Natural killer cell (primary cell): ENCODE data around the gene ROS1. TPM values are rescaled to one million over a fixed set of nuclear protein-coding genes. Genes with fewer than 3 reads are reported as not detected.

Source experiments
- ATAC-seq, 3 donors: fragments of 150-1000 bp in 2 of 3; fragments of 200-7000 bp in 1 of 3; cut with Tn5 transposase; 1 replicate in 1 of 3; 2 replicates in 2 of 3; pipeline ENCODE4 v1.10.0; 2021; ENCODE audit warnings: mild to moderate bottlenecking in 2 of 3, moderate library complexity in 2 of 3
- DNase-seq, 2 donors: peaks; one replicate each; pipeline versions ENCODE4 v3.0.0 to v3.0.0-alpha.2; 2013 to 2021; ENCODE audit warnings: mixed read lengths in 1 of 2
- H3K27ac ChIP-seq: one replicate; pipeline ENCODE4 v1.5.1; 2013; ENCODE audit warnings: mild to moderate bottlenecking, low read length
- H3K27me3 ChIP-seq: one replicate; pipeline ENCODE4 v1.6.1; 2013; ENCODE audit warnings: low read length; ENCODE audit not compliant: control insufficient read depth, insufficient read depth
- H3K36me3 ChIP-seq: one replicate; pipeline ENCODE4 v1.6.1; 2013; ENCODE audit warnings: low read length; ENCODE audit not compliant: control insufficient read depth, insufficient read depth
- H3K4me1 ChIP-seq: one replicate; pipeline ENCODE4 v1.6.1; 2013; ENCODE audit warnings: low read length; ENCODE audit not compliant: control insufficient read depth, insufficient read depth
- H3K4me3 ChIP-seq: one replicate; pipeline ENCODE4 v1.5.1; 2013; ENCODE audit warnings: low read length
- H3K9me3 ChIP-seq: one replicate; pipeline ENCODE4 v1.6.1; 2013; ENCODE audit warnings: low read length; ENCODE audit not compliant: control insufficient read depth, insufficient read depth
- H3K27ac Mint-ChIP-seq, 2 donors: one replicate each; pipeline ENCODE4 v1.8.0; 2022; ENCODE audit warnings: mild to moderate bottlenecking in 2 of 2, mixed read lengths in 2 of 2, moderate library complexity in 1 of 2
- H3K27me3 Mint-ChIP-seq, 2 donors: one replicate each; pipeline ENCODE4 v1.8.0; 2022; ENCODE audit warnings: low read depth in 2 of 2, mixed read lengths in 2 of 2
- H3K36me3 Mint-ChIP-seq: one replicate; pipeline ENCODE4 v1.8.0; 2022; ENCODE audit warnings: mixed read lengths
- H3K4me1 Mint-ChIP-seq, 2 donors: one replicate each; pipeline ENCODE4 v1.8.0; 2022; ENCODE audit warnings: mixed read lengths in 2 of 2
- H3K4me3 Mint-ChIP-seq: one replicate; pipeline ENCODE4 v1.8.0; 2022; ENCODE audit warnings: mild to moderate bottlenecking, moderate library complexity, mixed read lengths
- H3K9me3 Mint-ChIP-seq, 2 donors: one replicate each; pipeline ENCODE4 v1.8.0; 2022; ENCODE audit warnings: mixed read lengths in 2 of 2
- WGBS: methylation state at CpG from one replicate; pipeline ENCODE4 v1.1.7; 2013; ENCODE audit warnings: missing lambda C conversion rate; ENCODE audit not compliant: insufficient coverage; 5-methylcytosine and 5-hydroxymethylcytosine counted together
- intact Hi-C: fragments of 100-400 bp; cut with micrococcal nuclease; formaldehyde crosslinking; loops from one replicate; pipeline ENCODE4 v1.14.2; 2022
- total RNA-seq, 4 donors: library from RNA; stranded (reverse); fragments of 120-200 nt in 1 of 4; gene quantifications; one replicate each; pipeline versions ENCODE4 v1.2.3 to v1.2.4, GENCODE V29; 2013 to 2022
- TF ChIP-seq, protein P1 (sequence below): fragments of 200-600 bp; IDR thresholded peaks from one replicate; pipeline ENCODE4 v1.8.0; 2022; ENCODE audit warnings: antibody characterized with exemption

ROS1 gene
- total RNA-seq, 3 donors from 2014 or later (not counting 1 experiment from before 2014, with no cell fraction given), result not detected

DNA sequence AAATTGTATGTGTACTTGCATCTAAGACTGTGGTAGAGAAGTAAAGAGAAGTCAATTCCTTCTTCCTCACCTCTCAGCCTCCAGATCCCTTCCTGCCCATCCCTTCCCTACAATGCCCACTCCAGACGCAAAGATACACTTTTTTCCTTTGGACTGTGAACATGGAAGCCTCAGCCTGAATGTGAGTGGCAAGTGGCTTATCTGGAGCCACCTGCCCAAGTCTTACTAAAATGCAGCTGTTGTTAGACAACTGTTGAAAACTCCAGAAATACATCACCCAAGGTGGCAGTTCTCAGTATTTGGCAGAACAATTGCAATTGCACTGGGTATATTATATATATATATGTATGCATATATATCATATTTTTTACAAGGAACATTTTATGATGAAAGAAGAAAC, 152.9 kb downstream of the ROS1 start:
- Mint-ChIP-seq H3K4me3 (no peak overlapping the region), H3K36me3 (no peaks in the 10 kb centered on the region), H3K4me1 (no peaks in the 10 kb centered on the region), H3K9me3 (no peaks in the 10 kb centered on the region), H3K27me3 (peaks cover 50 to 68% of the 10 kb centered on the region in 2 donors), H3K27ac (no peak overlapping the region)
- WGBS, result 50% methylated on average over 1 of the region's 1 CpG
- intact Hi-C loops, result no loop called here
- Histone ChIP-seq H3K4me1 (no peaks in the 10 kb centered on the region), H3K4me3 (no peak overlapping the region), H3K9me3 (no peaks in the 10 kb centered on the region), H3K27ac (no peak overlapping the region), H3K36me3 (no peaks in the 10 kb centered on the region), H3K27me3 (peaks cover 28% of the 10 kb centered on the region)
- TF ChIP-seq, protein P1, sequence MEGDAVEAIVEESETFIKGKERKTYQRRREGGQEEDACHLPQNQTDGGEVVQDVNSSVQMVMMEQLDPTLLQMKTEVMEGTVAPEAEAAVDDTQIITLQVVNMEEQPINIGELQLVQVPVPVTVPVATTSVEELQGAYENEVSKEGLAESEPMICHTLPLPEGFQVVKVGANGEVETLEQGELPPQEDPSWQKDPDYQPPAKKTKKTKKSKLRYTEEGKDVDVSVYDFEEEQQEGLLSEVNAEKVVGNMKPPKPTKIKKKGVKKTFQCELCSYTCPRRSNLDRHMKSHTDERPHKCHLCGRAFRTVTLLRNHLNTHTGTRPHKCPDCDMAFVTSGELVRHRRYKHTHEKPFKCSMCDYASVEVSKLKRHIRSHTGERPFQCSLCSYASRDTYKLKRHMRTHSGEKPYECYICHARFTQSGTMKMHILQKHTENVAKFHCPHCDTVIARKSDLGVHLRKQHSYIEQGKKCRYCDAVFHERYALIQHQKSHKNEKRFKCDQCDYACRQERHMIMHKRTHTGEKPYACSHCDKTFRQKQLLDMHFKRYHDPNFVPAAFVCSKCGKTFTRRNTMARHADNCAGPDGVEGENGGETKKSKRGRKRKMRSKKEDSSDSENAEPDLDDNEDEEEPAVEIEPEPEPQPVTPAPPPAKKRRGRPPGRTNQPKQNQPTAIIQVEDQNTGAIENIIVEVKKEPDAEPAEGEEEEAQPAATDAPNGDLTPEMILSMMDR, result no peak
- DNase-seq, result no peak
- ATAC-seq, result no peak

DNA sequence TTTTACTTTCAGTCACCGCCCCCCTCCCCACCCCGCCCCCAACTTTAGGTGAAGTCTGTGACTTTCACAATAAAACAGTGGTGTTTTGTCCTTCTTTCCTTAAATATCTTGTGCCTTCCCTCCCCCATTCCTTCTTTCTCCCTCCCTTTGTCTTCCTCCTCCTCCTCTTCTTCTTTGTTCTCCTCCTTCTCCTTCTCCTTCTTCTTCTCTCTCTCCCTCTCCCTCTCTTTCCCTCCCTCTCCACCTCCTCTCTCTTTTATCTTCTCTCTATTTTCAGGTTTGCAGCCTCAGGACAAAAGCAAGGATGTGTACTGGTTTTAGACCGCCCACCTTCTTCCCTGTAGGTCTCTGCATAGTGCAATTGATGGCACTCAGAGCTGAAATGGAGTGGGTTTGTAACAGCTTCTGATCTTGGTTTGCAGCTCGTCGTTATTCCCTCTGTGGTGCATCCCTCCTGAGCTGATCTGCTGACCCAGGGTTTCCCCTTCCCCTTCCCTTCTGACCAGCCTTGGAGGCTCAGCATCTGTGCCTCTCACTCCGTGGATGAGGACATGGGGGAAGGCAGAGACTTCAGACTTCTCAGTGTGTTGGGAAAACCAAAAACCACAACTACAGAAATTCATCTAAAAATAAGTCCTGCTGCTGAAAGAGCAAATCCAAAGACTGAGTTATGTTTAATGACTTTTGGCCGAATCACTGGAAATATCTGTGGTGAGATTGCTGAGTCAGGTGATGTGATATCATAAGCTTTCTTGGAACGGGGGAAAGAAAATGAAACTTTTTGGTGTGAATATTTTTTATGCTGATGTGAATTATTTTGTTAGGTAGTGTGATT, 153.5 kb downstream of the ROS1 start:
- intact Hi-C loops, result no loop called here
- 6% methylated on average over 7 of the region's 8 CpGs for WGBS
- no peaks in the 10 kb centered on the region for H3K4me1 ChIP-seq
- H3K27ac ChIP-seq, result no peak overlapping the region
- Mint-ChIP-seq H3K4me1 (no peaks in the 10 kb centered on the region), H3K36me3 (peaks cover 3% of the 10 kb centered on the region), H3K27me3 (peaks cover 56 to 75% of the 10 kb centered on the region in 2 donors), H3K4me3 (no peak overlapping the region), H3K9me3 (no peaks in the 10 kb centered on the region), H3K27ac (no peak overlapping the region)
- no peaks in the 10 kb centered on the region for H3K36me3 ChIP-seq
- peaks cover 34% of the 10 kb centered on the region for H3K27me3 ChIP-seq
- no peaks in the 10 kb centered on the region for H3K9me3 ChIP-seq
- no peak overlapping the region for H3K4me3 ChIP-seq
- TF ChIP-seq, protein P1, result no peak
- ATAC-seq (no peak), DNase-seq (no peak)

DNA sequence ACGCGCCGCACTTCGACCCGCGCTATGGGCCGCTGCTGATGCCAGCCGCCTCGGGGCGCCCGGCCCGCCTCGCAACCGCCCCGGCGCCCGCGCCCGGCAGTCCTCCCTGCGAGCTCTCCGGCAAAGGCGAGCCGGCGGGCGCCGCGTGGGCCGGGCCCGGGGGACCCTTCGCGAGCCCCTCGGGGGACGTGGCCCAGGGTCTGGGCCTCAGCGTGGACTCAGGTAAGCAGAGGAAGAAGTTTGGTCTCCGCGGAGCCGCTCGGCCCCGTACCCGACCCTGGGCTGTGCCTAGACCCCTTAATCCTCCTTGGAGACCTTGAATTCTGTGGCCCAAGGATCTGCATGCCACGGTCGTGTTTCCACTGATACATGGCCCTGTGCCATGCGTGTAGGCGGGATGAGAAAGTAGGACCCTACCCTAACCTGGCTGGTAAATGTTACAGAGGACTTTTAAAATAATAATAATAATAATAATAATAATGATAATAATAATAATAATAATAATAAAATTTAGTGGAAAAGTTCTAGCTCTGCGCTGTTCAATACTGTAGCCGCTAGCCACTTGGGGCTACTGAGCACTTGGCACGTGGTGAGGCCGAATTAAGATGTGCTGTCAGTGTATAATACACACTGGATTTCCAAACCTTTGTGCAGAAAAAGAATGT, 154.8 kb downstream of the ROS1 start:
- Histone ChIP-seq H3K36me3 (no peaks in the 10 kb centered on the region), H3K4me3 (no peak overlapping the region), H3K9me3 (no peaks in the 10 kb centered on the region), H3K4me1 (no peaks in the 10 kb centered on the region), H3K27ac (no peak overlapping the region), H3K27me3 (peaks cover 43% of the 10 kb centered on the region)
- 4% methylated on average over 46 of the region's 48 CpGs for WGBS
- TF ChIP-seq, protein P1, result no peak
- no peak overlapping the region for H3K4me3 Mint-ChIP-seq
- H3K4me1 Mint-ChIP-seq, result no peaks in the 10 kb centered on the region
- no peak for DNase-seq
- H3K36me3 Mint-ChIP-seq, result peaks cover 9% of the 10 kb centered on the region
- H3K27ac Mint-ChIP-seq, result no peak overlapping the region
- intact Hi-C loops, result no loop called here
- no peak for ATAC-seq
- H3K27me3 Mint-ChIP-seq, result peaks cover 62 to 84% of the 10 kb centered on the region in 2 donors
- H3K9me3 Mint-ChIP-seq, result no peaks in the 10 kb centered on the region
